Fibroblast of the aortic adventitia (primary cell): ENCODE data around the gene TUBB4A. TPM values are rescaled to one million over a fixed set of nuclear protein-coding genes. Genes with fewer than 3 reads are reported as not detected.

Experiments used
- DNase-seq: peaks from one replicate; pipeline ENCODE4 v3.0.0-alpha.2; 2010; ENCODE audit warnings: low read depth
- H3K4me3 ChIP-seq: 2 replicates; pipeline ENCODE4 v1.5.1; 2011; ENCODE audit warnings: low read depth, mild to moderate bottlenecking, control low read depth, low read length, moderate library complexity
- CTCF ChIP-seq: IDR thresholded peaks from 2 replicates; pipeline ENCODE4 v1.5.1; 2011; ENCODE audit warnings: mild to moderate bottlenecking, low read length, control low read depth, inconsistent platforms; ENCODE audit not compliant: insufficient read depth
- total RNA-seq: library from RNA; depleted of rRNA; stranded (reverse); fragments of >200 nt; gene quantifications from 2 replicates; pipeline ENCODE4 v1.2.3, GENCODE V29; 2012; ENCODE audit warnings: low replicate concordance

The TUBB4A gene
- total RNA-seq, 1 donor: not detected

- H3K4me3 ChIP-seq: no peak overlapping the region
- TF ChIP-seq CTCF: no peak
- DNase-seq: no peak
Observed at GRCh38 chr19:6467384-6467783, 34.7 kb downstream of the TUBB4A start.

GRCh38 chr19:6466526-6467248 lies 35.4 kb downstream of the TUBB4A start:
- no peak for DNase-seq
- H3K4me3 ChIP-seq: no peak overlapping the region
- no peak for TF ChIP-seq CTCF

- no peak overlapping the region for H3K4me3 ChIP-seq
- TF ChIP-seq CTCF: no peak
- no peak for DNase-seq
Observed at GRCh38 chr19:6465663-6466062, 36.4 kb downstream of the TUBB4A start.

- DNase-seq: no peak
- H3K4me3 ChIP-seq: no peak overlapping the region
- TF ChIP-seq CTCF: no peak
Observed at GRCh38 chr19:6465006-6465405, 37.1 kb downstream of the TUBB4A start.

GRCh38 chr19:6464070-6464873 lies 37.8 kb downstream of the TUBB4A start, which contains the start of gene CRB3:
Gene CRB3 (plus strand): TSS chr19:6464271. CDS start chr19:6464702, 431 bp downstream.
- no peak for DNase-seq
- H3K4me3 ChIP-seq: no peak within 1 kb of the TSS
- TF ChIP-seq CTCF: no peak

- peak overlapping the region; percentile 83 for H3K4me3 ChIP-seq
- peak; percentile 47 for TF ChIP-seq CTCF
- DNase-seq: peak; percentile 97
Observed at GRCh38 chr19:6460099-6460884, 41.8 kb downstream of the TUBB4A start.
